Upper lobe of left lung (tissue), 4 donors: ENCODE results near the gene ZNF496.

ENCODE experiments used
- CTCF ChIP-seq, 6 experiments: fragments of 450-650 bp in 4 of 6; fragments of 200-600 bp in 2 of 6; sonication (generic) in 2 of 6; IDR thresholded peaks; one replicate each; pipeline ENCODE4 v1.5.1; 2016 to 2019; ENCODE audit warnings: antibody characterized with exemption in 6 of 6
- POLR2A ChIP-seq, 4 donors: fragments of 450-650 bp; IDR thresholded peaks; one replicate each; pipeline ENCODE4 v1.5.1; 2016 to 2017; ENCODE audit warnings: antibody characterized with exemption in 4 of 4, mild to moderate bottlenecking in 2 of 4
- POLR2AphosphoS5 ChIP-seq, 2 donors: sonication (generic); formaldehyde crosslinking; IDR thresholded peaks; one replicate each; pipeline ENCODE4 v1.5.1; 2017; ENCODE audit warnings: antibody characterized with exemption in 2 of 2

GRCh38 chr1:247277191-247277590 is 54.5 kb downstream of the ZNF496 start:
- TF ChIP-seq CTCF (IDR thresholded peaks at IDR 0.05) (no peak), POLR2AphosphoS5 (IDR thresholded peaks at IDR 0.05) (no peak), POLR2A (IDR thresholded peaks at IDR 0.05) (no peak)
